IMR-90 (cell line): ENCODE measurements around the gene PIM3. TPM values are rescaled to one million over a fixed set of nuclear protein-coding genes. Genes with fewer than 3 reads are reported as not detected.

Experiments used
- microRNA-seq, 2 experiments: library from miRNA; stranded (forward) in 1 of 2; unstranded in 1 of 2; fragments of 10-50 nt in 1 of 2; fragments of <30 nt in 1 of 2; gene quantifications in 1 of 2; microRNA quantifications in 1 of 2; one replicate each; pipeline versions ENCODE3 to v1.1.0; 2013 to 2020; ENCODE audit not compliant: insufficient read depth in 1 of 2, insufficient read length in 1 of 2, unreplicated experiment in 1 of 2
- polyA plus RNA-seq, 3 experiments: library from polyadenylated mRNA; depleted of rRNA; stranded (reverse); fragments of >200 nt; gene quantifications; 2 replicates each; pipeline ENCODE4 v1.2.3, GENCODE V29; 2012; ENCODE audit warnings: low replicate concordance in 1 of 3
- small RNA-seq, 5 experiments: library from RNA; depleted of rRNA; stranded (forward); fragments of <200 nt; gene quantifications; one replicate each; pipeline ENCODE3, GENCODE V24; 2012
- total RNA-seq: library from RNA; depleted of rRNA; stranded (reverse); fragments of >200 nt; gene quantifications from 2 replicates; pipeline ENCODE4 v1.2.3, GENCODE V29; 2012; rRNA removed

PIM3 gene
- total and polyA plus RNA-seq, 2 of the 4 experiments (the other 2 are of a cell fraction), result 8.6 to 24.7 TPM

Small RNAs within 50 kb of the gene (microRNA-seq; reads per million reads assigned to microRNA genes)
- 0 to 0.37 reads per million in 2 experiments for gene MIR6821

Small RNAs within 50 kb of the gene (small RNA-seq; reads per million reads assigned to genes)
- gene MIR6821, result 0 to 15.1 (median 0) reads per million in 5 experiments

Other genes starting within 250 kb of the PIM3 start
- gene BRD1, start 132.9 kb upstream of the PIM3 start, total RNA-seq, result 10.0 and 10.8 TPM in 2 replicates
- 9.4 and 10.6 TPM in 2 replicates for gene BRD1, start 132.9 kb upstream of the PIM3 start, polyA plus RNA-seq (2012; rRNA removed)
- gene ZBED4, start 106.9 kb upstream of the PIM3 start, total RNA-seq, result 9.3 and 10.6 TPM in 2 replicates
- gene ZBED4, start 106.9 kb upstream of the PIM3 start, polyA plus RNA-seq (2012; rRNA removed), result 9.6 and 10.5 TPM in 2 replicates
- 5.6 and 7.2 TPM in 2 replicates for gene ALG12, start 42.3 kb upstream of the PIM3 start, total RNA-seq
- gene ALG12, start 42.3 kb upstream of the PIM3 start, polyA plus RNA-seq (2012; rRNA removed), result 10.9 and 11.2 TPM in 2 replicates
- 36.1 and 36.2 TPM in 2 replicates for gene CRELD2, start 42.1 kb upstream of the PIM3 start, total RNA-seq
- gene CRELD2, start 42.1 kb upstream of the PIM3 start, polyA plus RNA-seq (2012; rRNA removed), result 70.7 and 82.0 TPM in 2 replicates
- gene IL17REL, start 52.0 kb downstream of the PIM3 start, total RNA-seq, result not detected in 2 replicates
- not detected in 2 replicates for gene IL17REL, start 52.0 kb downstream of the PIM3 start, polyA plus RNA-seq (2012; rRNA removed)
- gene TTLL8, start 97.5 kb downstream of the PIM3 start, total RNA-seq, result not detected in 2 replicates
- gene TTLL8, start 97.5 kb downstream of the PIM3 start, polyA plus RNA-seq (2012; rRNA removed), result not detected in 2 replicates
- not detected in 2 replicates for gene MLC1, start 124.7 kb downstream of the PIM3 start, total RNA-seq
- 0.07 and 0.10 TPM in 2 replicates for gene MLC1, start 124.7 kb downstream of the PIM3 start, polyA plus RNA-seq (2012; rRNA removed)
- gene MOV10L1, start 129.2 kb downstream of the PIM3 start, total RNA-seq, result 0.72 and 0.83 TPM in 2 replicates
- 0.83 and 1.4 TPM in 2 replicates for gene MOV10L1, start 129.2 kb downstream of the PIM3 start, polyA plus RNA-seq (2012; rRNA removed)
- gene PANX2, start 210.0 kb downstream of the PIM3 start, total RNA-seq, result under 0.01 and 0.18 TPM in 2 replicates
- gene PANX2, start 210.0 kb downstream of the PIM3 start, polyA plus RNA-seq (2012; rRNA removed), result 1.3 and 1.7 TPM in 2 replicates
- gene TRABD, start 225.1 kb downstream of the PIM3 start, total RNA-seq, result 13.4 and 13.9 TPM in 2 replicates
- gene TRABD, start 225.1 kb downstream of the PIM3 start, polyA plus RNA-seq (2012; rRNA removed), result 42.7 and 45.3 TPM in 2 replicates
- 10.3 and 10.4 TPM in 2 replicates for gene SELENOO, start 240.2 kb downstream of the PIM3 start, total RNA-seq
- gene SELENOO, start 240.2 kb downstream of the PIM3 start, polyA plus RNA-seq (2012; rRNA removed), result 21.4 and 22.9 TPM in 2 replicates